ENCODE measurements around the gene PPAN.

Gene PPAN

DNA sequence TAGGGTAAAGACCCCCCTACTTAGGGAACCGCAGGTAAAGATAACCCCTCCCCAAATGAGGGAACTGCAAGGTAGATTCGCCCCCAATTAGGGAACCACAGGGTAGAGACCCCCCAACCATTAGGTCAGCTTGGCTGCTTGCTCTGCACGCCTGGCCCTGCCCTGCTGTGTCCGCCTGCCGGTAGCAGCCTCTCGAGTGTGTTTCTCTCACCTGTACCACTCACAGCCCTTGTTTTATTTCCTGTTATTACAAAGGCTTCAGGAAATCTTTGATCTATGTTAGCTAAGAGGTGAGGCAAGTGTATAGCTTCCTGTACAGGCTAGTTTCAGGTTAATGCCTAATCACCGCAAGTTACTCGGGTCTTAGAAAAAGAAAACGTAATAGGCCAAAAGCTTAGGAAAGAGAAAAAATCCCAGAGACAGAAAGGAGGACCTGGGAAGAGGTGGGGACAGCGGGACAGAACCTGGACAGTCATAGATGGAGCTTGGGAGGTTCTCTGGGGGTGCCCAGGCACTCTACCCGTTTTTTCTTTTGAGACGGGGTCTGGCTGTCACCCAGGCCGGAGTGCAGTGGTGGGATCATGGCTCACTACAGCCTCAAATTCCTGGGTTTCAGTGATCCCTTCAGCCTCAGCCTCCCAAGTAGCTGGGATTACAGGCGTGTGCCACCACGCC lies 36.7 kb downstream of the PPAN start:
- DNase-seq (ENCODE audit: low spot score): no peak

DNA sequence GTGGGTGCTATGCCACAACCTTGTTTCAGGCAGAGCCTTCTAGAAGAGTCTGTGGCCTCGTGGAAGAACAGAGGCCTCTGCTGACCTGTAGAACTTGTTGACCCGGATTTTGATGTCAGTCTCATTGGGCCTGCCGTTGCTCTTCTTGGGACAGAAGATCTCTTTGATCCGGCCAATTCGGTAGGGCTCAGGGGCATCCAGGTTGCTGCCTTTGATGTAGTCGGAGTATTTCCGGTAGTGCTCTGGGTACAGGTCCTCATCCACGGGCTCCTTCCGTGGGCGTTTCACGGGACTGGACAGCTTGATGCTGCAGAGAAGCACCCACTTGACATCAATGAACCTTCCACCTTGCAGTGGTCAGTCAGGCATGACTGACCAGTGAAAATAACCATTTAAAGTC lies 37.5 kb downstream of the PPAN start:
- DNase-seq (ENCODE audit: low spot score): no peak

GRCh38 chr19:10144361-10144760 lies 38.2 kb downstream of the PPAN start:
- no peak for DNase-seq (ENCODE audit: low spot score)

DNA sequence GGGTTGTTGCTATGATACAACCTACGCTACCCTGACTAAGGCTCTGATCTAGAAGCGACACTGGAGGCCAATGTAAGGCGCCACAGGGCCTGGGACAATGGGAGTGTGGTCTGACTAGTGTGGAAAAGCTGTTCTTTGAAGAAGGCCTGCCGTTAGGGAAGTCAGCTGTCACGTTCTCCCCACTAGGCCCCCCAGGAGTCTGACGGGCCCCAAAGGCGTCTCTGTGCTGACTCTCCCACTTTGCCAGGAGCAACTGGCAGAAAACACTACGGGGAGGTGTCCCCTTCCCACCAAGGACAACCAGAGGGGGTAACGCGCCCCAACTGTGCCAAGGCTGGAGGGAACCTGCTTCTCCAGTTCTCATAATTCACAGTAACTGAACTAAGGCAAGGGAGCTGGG lies 38.9 kb downstream of the PPAN start:
- no peak for DNase-seq (ENCODE audit: low spot score)

- no peak for DNase-seq (ENCODE audit: low spot score)
These were observed 40.0 kb downstream of the PPAN start for GRCh38 chr19:10146142-10146541.

- no peak for DNase-seq (ENCODE audit: low spot score)
These were observed 43.3 kb downstream of the PPAN start for GRCh38 chr19:10149427-10149826.

DNA sequence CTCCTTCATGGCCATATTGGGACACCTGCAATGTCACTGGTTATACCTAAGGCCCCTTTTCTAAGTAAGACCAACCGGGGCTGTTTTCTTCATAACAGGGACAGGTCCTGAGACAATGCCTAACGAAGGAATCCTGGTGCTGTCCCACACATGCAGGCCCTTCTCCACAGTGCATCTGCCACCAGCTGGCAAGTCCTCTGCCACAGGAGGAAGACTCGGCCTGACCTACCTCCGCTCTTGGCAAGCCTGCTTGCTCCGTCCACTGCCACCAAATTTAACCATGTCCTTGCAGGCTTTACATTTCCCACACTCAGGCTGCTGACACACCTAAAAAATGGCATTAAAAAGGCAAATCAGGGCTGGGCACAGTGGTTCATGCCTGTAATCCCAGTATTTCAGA lies 45.4 kb downstream of the PPAN start:
- DNase-seq (ENCODE audit: low spot score): no peak

GRCh38 chr19:10152100-10152499 lies 45.9 kb downstream of the PPAN start:
- DNase-seq (ENCODE audit: low spot score): no peak

DNA sequence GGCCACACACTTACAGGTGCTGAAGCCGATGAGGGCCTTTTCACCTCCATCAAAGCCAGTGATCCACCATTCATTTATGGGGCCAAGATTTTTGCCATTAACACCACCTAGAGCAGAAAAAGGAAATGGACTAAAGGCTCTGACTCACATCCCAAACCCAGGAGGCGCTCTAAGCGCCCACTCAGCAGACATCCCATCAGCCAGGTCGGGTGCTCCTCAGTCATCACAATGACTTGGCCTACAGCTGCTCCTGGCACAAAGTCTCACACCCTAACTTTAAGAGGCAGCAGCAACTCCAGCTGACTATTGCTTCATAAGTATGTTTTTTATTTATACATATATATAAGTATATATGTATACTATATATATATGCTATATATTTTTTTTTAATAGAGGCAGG lies 49.7 kb downstream of the PPAN start:
- no peak for DNase-seq (ENCODE audit: low spot score)

DNA sequence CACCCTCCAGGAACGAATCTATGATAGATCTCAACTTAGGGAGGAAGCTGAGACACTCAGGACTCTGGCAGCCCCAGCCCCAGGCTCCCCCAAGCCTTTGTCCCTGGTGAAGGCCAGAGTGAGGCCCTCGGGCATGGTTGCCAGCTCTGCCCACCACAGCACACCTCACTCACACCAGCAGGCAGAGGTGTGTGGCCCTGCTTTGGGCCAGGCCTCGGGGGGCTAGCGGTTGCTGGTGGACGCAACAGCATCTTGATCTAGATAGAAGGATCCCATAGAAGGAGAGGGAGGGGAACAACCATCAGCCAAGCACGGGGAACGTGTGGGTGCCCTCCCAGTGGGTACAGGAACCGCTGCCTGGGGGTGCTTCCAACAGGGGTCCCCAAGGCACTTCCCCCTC lies 51.9 kb downstream of the PPAN start:
- no peak for DNase-seq (ENCODE audit: low spot score)

DNA sequence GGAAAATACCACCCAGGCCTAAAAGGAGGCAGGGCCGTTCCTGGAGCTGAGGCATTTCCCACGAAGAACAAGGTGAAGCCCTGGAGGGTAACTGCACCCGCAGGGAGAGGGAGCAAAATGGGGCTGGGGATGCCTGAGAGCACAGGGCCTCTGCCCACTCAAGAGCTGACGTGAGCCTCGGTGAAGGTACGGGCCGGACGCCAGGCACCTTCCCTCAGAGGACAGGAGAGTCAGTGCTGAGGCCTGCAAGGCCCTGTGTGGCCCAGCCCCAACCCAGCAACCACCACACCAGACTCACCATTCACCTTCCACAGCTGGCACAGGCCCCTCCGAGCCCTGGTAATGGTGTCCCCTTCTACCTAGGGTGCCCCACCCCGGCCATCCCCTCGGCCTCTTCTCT lies 52.3 kb downstream of the PPAN start:
- DNase-seq (ENCODE audit: low spot score): no peak

GRCh38 chr19:10159610-10160009 lies 53.4 kb downstream of the PPAN start:
- DNase-seq (ENCODE audit: low spot score): no peak
